ENCODE measurements around the gene WNT5A.
"Not testable (repeated sequence)": the region's sequence is repeated elsewhere in the genome, so short reads cannot be mapped to it uniquely, and the experiment has no call there.

Gene WNT5A

DNA sequence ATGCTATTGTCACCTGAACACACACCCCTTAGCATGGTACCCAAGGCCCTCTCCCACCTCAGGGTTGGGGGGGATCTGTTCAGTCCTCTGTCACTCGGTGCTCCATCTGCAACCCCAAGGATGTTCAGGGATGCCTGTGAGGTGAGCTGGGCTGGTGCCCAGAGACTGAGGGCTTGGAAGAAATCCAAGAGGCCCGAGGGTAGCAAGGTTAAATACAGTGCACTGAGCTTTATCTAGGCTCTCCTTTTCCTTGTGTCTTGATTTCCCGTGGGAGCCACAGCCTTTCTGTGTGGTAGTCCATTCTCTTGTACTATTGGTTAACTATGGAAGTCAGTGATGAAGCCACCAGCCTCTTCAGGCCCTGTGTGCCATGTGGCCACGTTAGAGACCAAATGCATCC lies 18.7 kb upstream of the WNT5A start:
- Histone ChIP-seq H3K4me3 (ENCODE audit: low read depth, low read length) (no peak overlapping the region), H3K9me3 (ENCODE audit: control insufficient read depth, insufficient read depth, low read length) (no peaks in the 10 kb centered on the region), H3K36me3 (ENCODE audit: control insufficient read depth, insufficient read depth, low read length) (no peaks in the 10 kb centered on the region), H3K4me1 (ENCODE audit: control insufficient read depth, insufficient read depth, low read length) (no peaks in the 10 kb centered on the region), H3K27me3 (ENCODE audit: control insufficient read depth, insufficient read depth, low read length) (no peaks in the 10 kb centered on the region), H3K27ac (ENCODE audit: low read depth, low read length) (no peak overlapping the region), H3K9ac (ENCODE audit: low read depth, low read length) (no peak overlapping the region)

DNA sequence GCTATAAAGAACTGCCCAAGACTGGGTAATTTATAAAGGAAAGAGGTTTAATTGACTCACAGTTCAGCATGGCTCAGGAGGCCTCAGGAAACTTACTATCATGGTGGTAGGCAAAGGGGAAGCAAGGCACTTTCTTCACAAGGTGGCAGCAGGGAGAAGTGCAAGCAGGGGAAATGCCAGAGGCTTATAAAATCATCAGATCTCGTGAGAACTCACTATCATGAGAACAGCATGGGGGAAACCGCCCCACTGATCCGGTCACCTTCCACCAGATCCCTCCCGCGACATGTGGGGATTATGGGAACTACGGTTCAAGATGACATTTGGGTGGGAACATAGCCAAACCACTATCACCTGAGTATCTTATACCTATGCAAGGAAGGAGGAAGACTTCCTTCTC lies 18.0 kb upstream of the WNT5A start:
- not testable (repeated sequence) for H3K27ac ChIP-seq (ENCODE audit: low read depth, low read length); H3K36me3 ChIP-seq (ENCODE audit: control insufficient read depth, insufficient read depth, low read length); H3K4me3 ChIP-seq (ENCODE audit: low read depth, low read length); H3K27me3 ChIP-seq (ENCODE audit: control insufficient read depth, insufficient read depth, low read length); H3K4me1 ChIP-seq (ENCODE audit: control insufficient read depth, insufficient read depth, low read length); H3K9ac ChIP-seq (ENCODE audit: low read depth, low read length); H3K9me3 ChIP-seq (ENCODE audit: control insufficient read depth, insufficient read depth, low read length)

DNA sequence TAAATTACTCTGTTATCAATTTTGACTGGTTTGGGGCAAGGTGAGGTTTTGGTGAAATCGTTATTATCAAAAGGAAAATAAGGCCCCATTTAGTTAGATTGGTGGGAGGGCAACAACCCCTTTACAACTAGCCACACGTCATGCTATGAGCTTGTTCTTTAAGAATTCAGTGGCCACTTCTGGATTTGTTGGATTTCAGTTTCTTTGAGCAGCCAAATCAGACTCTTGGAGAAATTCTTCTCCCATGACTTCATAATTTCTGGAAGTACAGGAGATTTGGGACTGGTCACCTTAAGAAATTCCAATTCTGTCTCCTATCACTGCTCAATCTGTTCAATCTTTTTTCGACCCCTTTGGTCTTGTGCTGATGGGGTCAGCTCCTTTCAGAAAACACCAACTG lies 14.8 kb upstream of the WNT5A start:
- H3K27me3 ChIP-seq (ENCODE audit: control insufficient read depth, insufficient read depth, low read length): no peaks in the 10 kb centered on the region
- H3K4me1 ChIP-seq (ENCODE audit: control insufficient read depth, insufficient read depth, low read length): no peaks in the 10 kb centered on the region
- H3K27ac ChIP-seq (ENCODE audit: low read depth, low read length): no peak overlapping the region

DNA sequence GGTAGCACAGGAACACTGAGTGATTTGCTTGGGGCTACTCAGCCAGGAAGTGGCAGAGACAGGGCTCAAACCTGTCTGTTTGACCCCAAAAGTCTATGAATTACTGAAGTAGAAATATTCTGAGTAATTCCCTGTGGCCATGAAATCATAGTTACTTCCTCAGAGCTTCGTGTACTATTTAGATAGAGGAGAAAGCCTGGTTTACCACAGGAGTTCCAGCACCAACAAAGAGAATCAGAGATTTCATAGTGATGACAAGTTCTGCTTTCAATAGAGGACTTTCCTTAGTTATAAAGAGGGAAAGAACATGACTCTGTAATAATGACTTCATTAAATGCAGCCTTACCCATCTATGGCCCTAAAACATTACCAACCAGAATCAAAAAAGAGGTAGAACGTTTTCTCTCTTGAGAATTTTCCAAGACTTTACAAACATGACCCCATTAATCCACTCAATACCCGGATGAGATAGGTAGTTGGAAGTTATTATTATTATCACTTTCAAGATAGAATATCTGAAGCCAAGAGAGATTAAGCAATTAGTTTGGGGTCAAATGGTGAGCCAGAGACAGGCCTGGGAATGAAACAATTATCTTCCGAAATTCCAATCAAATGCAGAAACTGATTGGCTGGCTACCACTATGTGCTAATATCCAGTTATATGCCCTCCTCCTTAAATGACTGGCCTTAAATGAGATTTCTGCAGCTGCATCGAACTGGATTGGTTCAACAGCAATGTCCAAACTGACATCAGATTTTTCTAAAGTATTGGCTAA lies 13.6 kb upstream of the WNT5A start:
- Histone ChIP-seq H3K27me3 (ENCODE audit: control insufficient read depth, insufficient read depth, low read length) (no peaks in the 10 kb centered on the region), H3K4me3 (ENCODE audit: low read depth, low read length) (no peak overlapping the region), H3K9ac (ENCODE audit: low read depth, low read length) (no peak overlapping the region), H3K4me1 (ENCODE audit: control insufficient read depth, insufficient read depth, low read length) (no peaks in the 10 kb centered on the region), H3K36me3 (ENCODE audit: control insufficient read depth, insufficient read depth, low read length) (no peaks in the 10 kb centered on the region), H3K9me3 (ENCODE audit: control insufficient read depth, insufficient read depth, low read length) (no peaks in the 10 kb centered on the region), H3K27ac (ENCODE audit: low read depth, low read length) (no peak overlapping the region)

More for the DNA sequence above, 14.8 kb upstream of the WNT5A start:
- Histone ChIP-seq H3K9ac (ENCODE audit: low read depth, low read length) (no peak overlapping the region), H3K4me3 (ENCODE audit: low read depth, low read length) (no peak overlapping the region), H3K9me3 (ENCODE audit: control insufficient read depth, insufficient read depth, low read length) (no peaks in the 10 kb centered on the region), H3K36me3 (ENCODE audit: control insufficient read depth, insufficient read depth, low read length) (no peaks in the 10 kb centered on the region)

DNA sequence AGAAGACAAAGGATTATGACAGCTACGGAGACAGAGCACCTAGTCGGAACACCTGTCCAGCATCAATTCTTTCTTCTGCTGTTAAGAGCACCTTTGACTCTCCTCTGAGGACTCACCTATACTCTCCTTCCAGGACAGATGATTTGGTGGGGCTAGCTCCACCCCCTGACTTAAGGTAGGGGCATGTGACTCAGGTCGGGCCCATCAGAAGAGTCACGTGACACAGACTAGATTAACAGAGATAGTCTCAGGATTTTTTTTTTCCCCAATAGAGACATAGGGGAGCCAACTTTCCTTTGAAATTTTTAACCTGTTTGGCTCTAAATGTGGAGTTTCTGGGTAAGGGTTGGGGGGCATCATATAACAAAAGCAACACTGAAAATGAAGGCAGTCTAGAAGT lies 11.4 kb upstream of the WNT5A start:
- Histone ChIP-seq H3K27ac (ENCODE audit: low read depth, low read length) (no peak overlapping the region), H3K9me3 (ENCODE audit: control insufficient read depth, insufficient read depth, low read length) (no peaks in the 10 kb centered on the region), H3K36me3 (ENCODE audit: control insufficient read depth, insufficient read depth, low read length) (no peaks in the 10 kb centered on the region), H3K4me1 (ENCODE audit: control insufficient read depth, insufficient read depth, low read length) (no peaks in the 10 kb centered on the region), H3K9ac (ENCODE audit: low read depth, low read length) (no peak overlapping the region), H3K27me3 (ENCODE audit: control insufficient read depth, insufficient read depth, low read length) (no peaks in the 10 kb centered on the region), H3K4me3 (ENCODE audit: low read depth, low read length) (no peak overlapping the region)

DNA sequence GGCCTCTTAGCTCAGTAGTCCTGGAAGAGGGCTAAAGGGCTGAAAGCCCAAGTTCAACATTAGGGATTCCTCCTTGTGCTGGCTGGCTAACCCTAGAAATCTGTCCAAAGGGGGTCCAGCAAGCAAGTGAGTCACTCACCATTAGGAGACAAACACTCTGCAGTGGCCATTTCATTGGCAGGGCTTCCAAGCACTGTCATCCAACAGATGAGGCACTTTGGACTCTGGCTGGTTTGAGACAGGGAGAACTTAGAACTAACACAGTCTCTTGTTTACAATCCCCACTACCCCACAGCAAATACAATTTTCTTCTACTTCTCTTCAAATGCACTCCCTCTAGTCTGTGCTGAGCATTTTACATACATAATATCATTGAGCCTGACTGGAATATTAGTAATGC lies 10.1 kb upstream of the WNT5A start:
- Histone ChIP-seq H3K9ac (ENCODE audit: low read depth, low read length) (no peak overlapping the region), H3K27me3 (ENCODE audit: control insufficient read depth, insufficient read depth, low read length) (peaks cover 6% of the 10 kb centered on the region), H3K27ac (ENCODE audit: low read depth, low read length) (no peak overlapping the region), H3K9me3 (ENCODE audit: control insufficient read depth, insufficient read depth, low read length) (no peaks in the 10 kb centered on the region), H3K36me3 (ENCODE audit: control insufficient read depth, insufficient read depth, low read length) (no peaks in the 10 kb centered on the region), H3K4me1 (ENCODE audit: control insufficient read depth, insufficient read depth, low read length) (no peaks in the 10 kb centered on the region), H3K4me3 (ENCODE audit: low read depth, low read length) (no peak overlapping the region)

DNA sequence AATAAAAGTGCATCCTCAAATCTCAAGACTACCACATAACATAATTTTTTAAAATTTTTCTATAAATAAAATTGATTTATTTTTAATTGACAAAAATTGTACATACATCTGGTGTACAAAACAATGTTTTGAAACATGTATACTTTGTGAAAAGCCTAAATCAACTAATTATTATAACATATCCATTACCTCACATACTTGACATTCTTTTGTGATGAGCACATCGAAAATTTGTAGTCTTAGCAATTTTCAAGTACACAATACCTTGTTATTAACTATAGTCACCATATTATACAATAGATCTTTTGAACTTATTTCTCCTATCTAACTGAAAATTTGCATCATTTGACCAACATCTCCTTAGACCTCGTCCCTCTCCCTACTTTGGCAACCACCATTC lies 7.9 kb upstream of the WNT5A start:
- no peaks in the 10 kb centered on the region for H3K9me3 ChIP-seq (ENCODE audit: control insufficient read depth, insufficient read depth, low read length)
- peaks cover 7% of the 10 kb centered on the region; the same call in 1 of the 2 replicates for H3K4me1 ChIP-seq (ENCODE audit: control insufficient read depth, insufficient read depth, low read length)
- H3K36me3 ChIP-seq (ENCODE audit: control insufficient read depth, insufficient read depth, low read length): no peaks in the 10 kb centered on the region
- H3K9ac ChIP-seq (ENCODE audit: low read depth, low read length): no peak overlapping the region
- peaks cover 29% of the 10 kb centered on the region for H3K27me3 ChIP-seq (ENCODE audit: control insufficient read depth, insufficient read depth, low read length)
- H3K4me3 ChIP-seq (ENCODE audit: low read depth, low read length): no peak overlapping the region
- H3K27ac ChIP-seq (ENCODE audit: low read depth, low read length): no peak overlapping the region

DNA sequence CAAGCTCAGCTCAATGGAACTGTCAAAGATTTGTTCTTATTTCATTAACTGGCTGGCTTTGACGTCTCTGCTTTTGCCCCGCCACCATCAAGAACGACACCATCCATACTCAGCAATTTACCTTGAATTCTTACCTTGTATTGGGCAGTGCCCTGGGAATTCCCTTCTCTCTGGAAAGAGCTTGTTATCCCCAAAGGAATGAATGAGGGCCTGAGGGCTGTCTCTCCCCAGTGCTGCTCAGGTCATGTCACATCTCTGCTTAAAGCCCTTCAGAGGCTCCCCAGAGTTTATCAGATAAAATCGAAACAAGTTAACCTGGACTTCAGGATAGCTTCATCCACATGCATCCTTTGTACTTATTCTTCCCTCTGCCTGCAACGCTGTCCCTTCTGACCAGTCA lies 5.9 kb upstream of the WNT5A start:
- Histone ChIP-seq H3K4me3 (ENCODE audit: low read depth, low read length) (no peak overlapping the region), H3K27me3 (ENCODE audit: control insufficient read depth, insufficient read depth, low read length) (peaks cover 46% of the 10 kb centered on the region), H3K9me3 (ENCODE audit: control insufficient read depth, insufficient read depth, low read length) (no peaks in the 10 kb centered on the region), H3K36me3 (ENCODE audit: control insufficient read depth, insufficient read depth, low read length) (no peaks in the 10 kb centered on the region), H3K9ac (ENCODE audit: low read depth, low read length) (no peak overlapping the region), H3K4me1 (ENCODE audit: control insufficient read depth, insufficient read depth, low read length) (peaks cover 19% of the 10 kb centered on the region), H3K27ac (ENCODE audit: low read depth, low read length) (no peak overlapping the region)

DNA sequence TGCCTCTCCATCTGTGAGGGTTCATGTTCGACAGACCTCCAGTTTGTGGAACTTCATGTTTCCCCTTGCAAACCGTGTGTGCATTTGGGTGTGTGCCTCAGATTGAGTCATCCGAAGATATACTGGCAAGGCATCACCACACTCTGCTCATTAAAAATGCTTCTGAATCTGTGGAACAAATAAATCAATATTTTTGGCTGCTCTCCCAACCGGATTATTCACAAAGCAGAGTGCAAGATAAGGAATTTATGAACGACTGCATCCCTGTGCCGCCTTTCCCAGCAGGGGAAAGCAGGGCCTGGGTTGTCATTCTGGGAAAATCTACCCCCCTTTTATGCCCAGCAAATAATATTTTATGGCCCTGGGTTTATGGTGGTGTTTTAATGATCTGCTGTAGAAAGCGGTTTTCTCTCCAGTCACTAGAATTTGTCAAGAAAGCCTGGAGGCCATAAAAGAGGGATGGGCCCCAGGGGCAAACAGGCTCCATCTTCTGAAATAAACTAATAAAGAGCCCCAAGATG lies 4.2 kb upstream of the WNT5A start:
- Histone ChIP-seq H3K9ac (ENCODE audit: low read depth, low read length) (no peak overlapping the region), H3K27me3 (ENCODE audit: control insufficient read depth, insufficient read depth, low read length) (peaks cover 60% of the 10 kb centered on the region), H3K4me3 (ENCODE audit: low read depth, low read length) (no peak overlapping the region), H3K9me3 (ENCODE audit: control insufficient read depth, insufficient read depth, low read length) (no peaks in the 10 kb centered on the region), H3K4me1 (ENCODE audit: control insufficient read depth, insufficient read depth, low read length) (peaks cover 19% of the 10 kb centered on the region), H3K36me3 (ENCODE audit: control insufficient read depth, insufficient read depth, low read length) (no peaks in the 10 kb centered on the region), H3K27ac (ENCODE audit: low read depth, low read length) (no peak overlapping the region)

DNA sequence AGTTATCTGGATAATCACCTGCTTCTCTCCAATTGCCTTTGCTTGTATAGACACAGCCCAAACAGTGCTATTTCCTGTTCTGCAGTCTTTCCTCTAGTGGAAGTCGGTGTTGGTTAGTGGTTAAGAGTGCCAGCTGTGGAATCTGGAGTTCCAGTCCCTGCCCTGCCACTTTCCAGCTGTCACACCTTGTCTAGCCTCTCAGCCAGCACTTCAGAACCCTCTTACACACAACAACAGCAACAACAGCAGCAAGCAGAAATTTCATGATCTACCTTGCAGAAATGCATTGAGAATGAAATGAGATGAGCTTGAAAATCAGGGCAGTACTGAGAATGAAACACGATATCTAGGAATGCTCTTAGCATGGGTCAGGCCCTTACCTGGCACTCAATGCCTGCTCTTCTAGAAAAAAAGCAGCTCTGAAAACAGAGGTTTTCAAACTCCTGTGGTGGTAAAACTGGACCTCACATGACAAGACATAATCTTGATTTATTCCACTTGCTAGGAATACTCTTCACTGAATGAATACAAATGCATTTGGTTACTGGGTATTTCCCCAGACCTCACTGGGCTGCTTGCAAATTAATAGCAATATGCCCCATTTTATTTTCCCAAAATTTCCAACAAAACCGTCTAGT lies 3.3 kb upstream of the WNT5A start:
- no peak overlapping the region for H3K27ac ChIP-seq (ENCODE audit: low read depth, low read length)
- H3K4me3 ChIP-seq (ENCODE audit: low read depth, low read length): peak overlapping the region; percentile 67; the same call in 1 of the 2 replicates

DNA sequence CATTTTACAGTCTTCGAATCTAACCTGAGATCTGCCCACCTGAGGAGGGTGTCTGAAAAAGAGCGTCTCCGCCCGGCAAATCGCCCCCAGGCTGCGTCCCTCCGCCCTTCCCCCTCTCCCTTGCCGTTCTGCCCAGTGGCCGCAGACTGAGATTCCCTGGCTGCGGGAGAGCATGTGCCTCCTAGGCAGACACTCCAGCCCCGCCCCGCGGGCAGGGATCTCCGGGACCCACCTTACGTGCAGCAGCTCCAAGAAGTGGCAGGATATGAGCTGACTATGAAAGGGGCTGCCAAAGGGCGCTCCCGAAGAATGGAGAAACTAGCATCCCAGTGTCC lies 2.7 kb upstream of the WNT5A start:
- Histone ChIP-seq H3K9ac (ENCODE audit: low read depth, low read length) (no peak overlapping the region), H3K36me3 (ENCODE audit: control insufficient read depth, insufficient read depth, low read length) (no peaks in the 10 kb centered on the region), H3K27ac (ENCODE audit: low read depth, low read length) (no peak overlapping the region), H3K4me3 (ENCODE audit: low read depth, low read length) (peak overlapping the region; percentile 67), H3K9me3 (ENCODE audit: control insufficient read depth, insufficient read depth, low read length) (no peaks in the 10 kb centered on the region), H3K4me1 (ENCODE audit: control insufficient read depth, insufficient read depth, low read length) (peaks cover 20% of the 10 kb centered on the region), H3K27me3 (ENCODE audit: control insufficient read depth, insufficient read depth, low read length) (peaks cover 72% of the 10 kb centered on the region)

More for the DNA sequence above, 3.3 kb upstream of the WNT5A start:
- Histone ChIP-seq H3K9me3 (ENCODE audit: control insufficient read depth, insufficient read depth, low read length) (no peaks in the 10 kb centered on the region), H3K27me3 (ENCODE audit: control insufficient read depth, insufficient read depth, low read length) (peaks cover 69% of the 10 kb centered on the region), H3K36me3 (ENCODE audit: control insufficient read depth, insufficient read depth, low read length) (no peaks in the 10 kb centered on the region), H3K4me1 (ENCODE audit: control insufficient read depth, insufficient read depth, low read length) (peaks cover 19% of the 10 kb centered on the region), H3K9ac (ENCODE audit: low read depth, low read length) (no peak overlapping the region)

Data from HUES48 (cell line).